Transverse colon (tissue), 3 donors: Measurements from ENCODE around the gene ORC1.

Source experiments
- CTCF ChIP-seq, 5 experiments: fragments of 200-600 bp in 3 of 5; fragments of 450-650 bp in 2 of 5; sonication (generic) in 3 of 5; IDR thresholded peaks; 1 replicate in 2 of 5; 2 replicates in 3 of 5; pipeline ENCODE4 v1.5.1; 2016 to 2017; ENCODE audit warnings: antibody characterized with exemption in 5 of 5, inconsistent platforms in 3 of 5, mild to moderate bottlenecking in 2 of 5, moderate library complexity in 1 of 5
- EP300 ChIP-seq: sonication (generic); formaldehyde crosslinking; IDR thresholded peaks from one replicate; pipeline ENCODE4 v1.6.1; 2017; ENCODE audit warnings: antibody characterized with exemption, low read depth

GRCh38 chr1:52416811-52417210 is 12.6 kb upstream of the ORC1 start:
- TF ChIP-seq CTCF (IDR thresholded peaks at IDR 0.05) (no peak), EP300 (no peak)
